ENCODE measurements around the gene BECN2. TPM values are rescaled to one million over a fixed set of nuclear protein-coding genes. Genes with fewer than 3 reads are reported as not detected.

Gene BECN2
- total RNA-seq, 4 donors from 2014 or later: not detected

DNA sequence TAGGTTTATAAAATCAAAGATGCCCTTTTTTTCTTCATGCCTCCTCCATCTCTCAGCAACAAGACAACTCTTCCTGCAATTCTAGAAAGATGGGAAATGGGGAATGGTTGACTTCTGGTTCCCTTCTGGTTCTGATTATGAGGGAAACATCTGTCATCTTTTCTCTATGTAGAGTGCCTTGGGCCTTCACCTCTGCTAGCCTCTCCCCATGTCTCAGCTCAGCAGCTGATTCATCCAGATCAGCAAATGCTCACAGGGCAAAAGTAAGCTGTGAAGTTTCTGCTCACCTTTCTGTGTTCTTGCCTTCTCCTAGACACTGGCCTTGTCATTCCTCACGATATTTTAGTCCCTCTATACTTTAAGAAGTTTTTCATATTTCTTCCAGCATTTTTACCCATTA is 17.8 kb upstream of the BECN2 start:
- DNase-seq (ENCODE audit: low spot score in 2 of 2): no peak
- Histone ChIP-seq H3K4me1 (no peaks in the 10 kb centered on the region), H3K27ac (no peak overlapping the region), H3K4me3 (no peak overlapping the region), H3K9me3 (peaks cover 0 to 13% (median 0%) of the 10 kb centered on the region in 4 donors), H3K27me3 (no peaks in the 10 kb centered on the region), H3K36me3 (no peaks in the 10 kb centered on the region)
- TF ChIP-seq, protein P1, sequence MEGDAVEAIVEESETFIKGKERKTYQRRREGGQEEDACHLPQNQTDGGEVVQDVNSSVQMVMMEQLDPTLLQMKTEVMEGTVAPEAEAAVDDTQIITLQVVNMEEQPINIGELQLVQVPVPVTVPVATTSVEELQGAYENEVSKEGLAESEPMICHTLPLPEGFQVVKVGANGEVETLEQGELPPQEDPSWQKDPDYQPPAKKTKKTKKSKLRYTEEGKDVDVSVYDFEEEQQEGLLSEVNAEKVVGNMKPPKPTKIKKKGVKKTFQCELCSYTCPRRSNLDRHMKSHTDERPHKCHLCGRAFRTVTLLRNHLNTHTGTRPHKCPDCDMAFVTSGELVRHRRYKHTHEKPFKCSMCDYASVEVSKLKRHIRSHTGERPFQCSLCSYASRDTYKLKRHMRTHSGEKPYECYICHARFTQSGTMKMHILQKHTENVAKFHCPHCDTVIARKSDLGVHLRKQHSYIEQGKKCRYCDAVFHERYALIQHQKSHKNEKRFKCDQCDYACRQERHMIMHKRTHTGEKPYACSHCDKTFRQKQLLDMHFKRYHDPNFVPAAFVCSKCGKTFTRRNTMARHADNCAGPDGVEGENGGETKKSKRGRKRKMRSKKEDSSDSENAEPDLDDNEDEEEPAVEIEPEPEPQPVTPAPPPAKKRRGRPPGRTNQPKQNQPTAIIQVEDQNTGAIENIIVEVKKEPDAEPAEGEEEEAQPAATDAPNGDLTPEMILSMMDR (IDR thresholded peaks at IDR 0.05): no peak
- TF ChIP-seq EP300 (IDR thresholded peaks at IDR 0.05) (no peak), POLR2A (IDR thresholded peaks at IDR 0.05) (no peak)
- WGBS, 2 donors: 80 to 81% methylated on average over 1 of the region's 1 CpG

DNA sequence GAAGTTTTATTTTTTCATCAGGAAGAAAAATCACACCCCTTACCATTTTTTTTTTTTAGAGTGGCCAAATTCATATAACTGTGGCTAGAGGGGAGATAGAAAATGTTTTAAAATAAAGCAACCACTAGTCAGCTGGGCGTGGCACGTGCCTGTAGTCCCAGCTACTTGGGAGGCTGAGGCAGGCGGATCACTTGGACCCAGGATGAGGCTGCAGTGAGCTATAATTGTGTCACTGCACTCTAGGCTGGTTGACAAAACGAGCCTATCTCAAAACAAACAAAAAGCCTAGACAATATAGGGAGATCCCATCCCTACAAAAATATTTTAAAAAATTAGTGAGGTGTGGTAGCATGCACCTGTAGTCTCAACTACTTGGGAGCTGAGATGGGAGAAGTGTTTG is 14.8 kb upstream of the BECN2 start:
- Histone ChIP-seq H3K4me3 (no peak overlapping the region), H3K27ac (no peak overlapping the region), H3K9me3 (peaks cover 0 to 13% (median 0%) of the 10 kb centered on the region in 4 donors), H3K27me3 (no peaks in the 10 kb centered on the region), H3K36me3 (no peaks in the 10 kb centered on the region), H3K4me1 (no peaks in the 10 kb centered on the region)
- DNase-seq (ENCODE audit: low spot score in 2 of 2): no peak
- TF ChIP-seq POLR2A (IDR thresholded peaks at IDR 0.05) (no peak), EP300 (IDR thresholded peaks at IDR 0.05) (no peak)
- TF ChIP-seq, protein P1 (IDR thresholded peaks at IDR 0.05): no peak
- 81 to 83% methylated on average over 4 of the region's 4 CpGs for WGBS, 2 donors

DNA sequence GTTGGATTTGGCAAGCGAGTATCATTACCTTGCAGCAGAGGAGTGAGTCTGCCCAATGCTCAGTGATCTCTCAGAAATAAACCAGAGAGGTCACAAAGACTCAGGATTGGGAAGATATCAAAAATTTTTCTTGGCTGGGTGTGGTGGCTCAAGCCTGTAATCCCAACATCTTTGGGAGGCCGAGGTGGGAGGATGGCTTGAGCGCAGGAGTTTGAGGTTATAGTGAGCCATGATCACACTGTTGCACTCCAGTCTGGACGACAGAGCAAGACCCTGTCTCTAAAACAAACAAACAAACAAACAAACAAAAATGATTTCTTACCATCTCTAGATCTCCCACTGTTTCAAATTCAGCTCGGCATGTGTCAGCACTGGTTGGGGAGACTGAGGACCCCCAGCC is 13.3 kb upstream of the BECN2 start:
- Histone ChIP-seq H3K4me1 (no peaks in the 10 kb centered on the region), H3K4me3 (no peak overlapping the region), H3K27ac (no peak overlapping the region), H3K36me3 (no peaks in the 10 kb centered on the region), H3K9me3 (peaks cover 0 to under 1% (median 0%) of the 10 kb centered on the region in 4 donors), H3K27me3 (no peaks in the 10 kb centered on the region)
- TF ChIP-seq, protein P1 (IDR thresholded peaks at IDR 0.05): no peak
- no peak for TF ChIP-seq POLR2A (IDR thresholded peaks at IDR 0.05)
- no peak for TF ChIP-seq EP300 (IDR thresholded peaks at IDR 0.05)
- DNase-seq (ENCODE audit: low spot score in 2 of 2): no peak
- WGBS, 2 donors: 87 to 89% methylated on average over 5 of the region's 5 CpGs

DNA sequence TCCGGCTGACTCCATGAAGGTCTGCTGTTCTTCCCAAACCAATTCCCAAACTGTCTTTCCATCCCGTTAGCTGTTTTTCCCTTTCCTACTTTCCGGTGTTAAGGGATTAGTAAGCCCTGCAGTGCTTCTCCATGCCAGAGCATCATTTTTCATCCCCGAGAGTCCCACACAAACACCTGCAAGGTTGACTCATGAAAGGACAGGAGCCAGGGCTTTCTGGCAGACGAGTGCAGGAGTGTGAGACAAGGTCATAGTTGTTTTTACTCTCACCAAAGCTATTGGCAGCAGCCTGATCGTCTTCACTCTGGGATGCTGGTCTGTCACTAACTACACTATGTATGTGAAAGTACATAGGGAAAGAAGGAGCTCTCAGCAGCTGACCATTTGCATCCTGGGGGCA is 10.2 kb upstream of the BECN2 start:
- Histone ChIP-seq H3K4me3 (no peak overlapping the region), H3K27me3 (no peaks in the 10 kb centered on the region), H3K36me3 (no peaks in the 10 kb centered on the region), H3K27ac (no peak overlapping the region), H3K9me3 (no peaks in the 10 kb centered on the region), H3K4me1 (no peaks in the 10 kb centered on the region)
- DNase-seq (ENCODE audit: low spot score in 2 of 2): no peak
- 57 to 70% methylated on average over 6 of the region's 6 CpGs for WGBS, 2 donors
- TF ChIP-seq POLR2A (IDR thresholded peaks at IDR 0.05) (no peak), EP300 (IDR thresholded peaks at IDR 0.05) (no peak)
- TF ChIP-seq, protein P1 (IDR thresholded peaks at IDR 0.05): no peak

DNA sequence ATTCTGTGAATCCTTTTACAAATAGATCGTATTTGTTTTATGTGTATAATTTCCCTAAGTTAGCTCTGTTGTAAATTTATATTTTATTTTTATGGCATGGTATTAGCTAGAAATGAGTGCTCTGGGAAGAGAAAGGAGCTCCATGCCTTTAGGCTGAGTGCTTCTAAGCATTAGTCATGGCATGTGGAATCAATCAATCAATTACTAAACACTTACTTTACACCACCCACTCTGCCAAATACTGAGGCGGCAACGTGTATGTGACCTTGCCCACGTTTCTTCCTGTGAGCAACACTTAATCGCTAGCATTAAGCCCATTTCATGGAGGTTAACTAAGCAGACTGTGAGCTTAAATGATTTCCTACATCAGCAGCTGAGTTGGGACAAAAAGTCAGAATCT is 7.2 kb upstream of the BECN2 start:
- 40 to 46% methylated on average over 5 of the region's 5 CpGs for WGBS, 2 donors
- DNase-seq (ENCODE audit: low spot score in 2 of 2): no peak
- H3K27ac ChIP-seq: no peak overlapping the region
- TF ChIP-seq EP300 (IDR thresholded peaks at IDR 0.05): no peak
- TF ChIP-seq, protein P1 (IDR thresholded peaks at IDR 0.05): no peak
- TF ChIP-seq POLR2A (IDR thresholded peaks at IDR 0.05): no peak
- no peaks in the 10 kb centered on the region for H3K27me3 ChIP-seq
- no peaks in the 10 kb centered on the region for H3K9me3 ChIP-seq
- H3K36me3 ChIP-seq: no peaks in the 10 kb centered on the region
- H3K4me3 ChIP-seq: no peak overlapping the region
- no peaks in the 10 kb centered on the region for H3K4me1 ChIP-seq
